ENCODE measurements around the gene AARS2.

The AARS2 gene

DNA sequence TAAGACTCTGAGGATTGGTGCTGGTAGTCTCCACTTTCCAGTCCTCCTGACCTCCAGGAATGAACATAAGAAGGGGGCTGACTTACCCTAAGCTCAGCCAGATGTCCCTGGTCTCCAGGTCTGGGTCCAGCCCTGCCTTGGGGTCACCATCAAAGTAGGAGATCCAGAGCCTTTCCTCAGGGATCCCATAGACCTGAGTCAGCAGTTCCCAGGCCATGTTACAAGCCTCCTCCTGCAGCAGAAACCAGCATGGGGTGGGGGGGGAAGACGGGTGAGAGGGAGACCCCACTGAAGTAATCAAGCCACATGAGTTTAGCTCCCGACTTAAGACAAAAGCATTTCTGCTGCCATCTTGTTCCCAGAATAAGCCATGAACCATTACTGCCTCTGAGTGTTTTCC is 1.8 kb downstream of the AARS2 start:
- TF ChIP-seq, protein P1, sequence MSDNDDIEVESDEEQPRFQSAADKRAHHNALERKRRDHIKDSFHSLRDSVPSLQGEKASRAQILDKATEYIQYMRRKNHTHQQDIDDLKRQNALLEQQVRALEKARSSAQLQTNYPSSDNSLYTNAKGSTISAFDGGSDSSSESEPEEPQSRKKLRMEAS (IDR thresholded peaks at IDR 0.05; ENCODE audit: low read depth, low read length): no peak
- TF ChIP-seq POLR2A (IDR thresholded peaks at IDR 0.05; ENCODE audit: extremely low read depth, insufficient read length): no peak
- no peak for TF ChIP-seq CTCF (IDR thresholded peaks at IDR 0.05; ENCODE audit: low read depth, low read length)
- TF ChIP-seq MYC (IDR thresholded peaks at IDR 0.05; ENCODE audit: low read depth, low read length): no peak
- DNase-seq (ENCODE audit: low read depth): no peak
- H3K4me3 ChIP-seq (ENCODE audit: low read depth, low read length): no peak overlapping the region

DNA sequence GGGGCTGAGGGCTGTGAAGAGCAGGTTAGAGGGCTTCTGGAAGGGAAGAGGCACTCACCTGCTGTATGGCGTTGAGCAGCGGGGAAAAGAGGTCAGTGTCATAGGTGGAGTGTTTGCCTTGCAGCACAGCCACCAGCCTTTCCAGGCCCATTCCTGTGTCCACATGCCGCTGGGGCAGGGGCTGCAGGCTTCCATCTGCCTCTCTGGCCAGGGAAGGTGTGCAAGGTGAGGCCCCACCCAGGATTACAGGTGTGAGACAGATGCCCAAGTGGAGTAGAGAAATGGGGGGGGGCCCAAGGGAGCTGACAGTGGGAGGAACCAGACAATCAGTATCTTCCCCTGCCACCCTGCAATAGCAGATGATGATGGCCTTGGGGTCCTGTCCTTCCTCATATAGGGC is 2.9 kb downstream of the AARS2 start:
- TF ChIP-seq MYC (IDR thresholded peaks at IDR 0.05; ENCODE audit: low read depth, low read length): no peak
- no peak for TF ChIP-seq POLR2A (IDR thresholded peaks at IDR 0.05; ENCODE audit: extremely low read depth, insufficient read length)
- TF ChIP-seq, protein P1 (IDR thresholded peaks at IDR 0.05; ENCODE audit: low read depth, low read length): no peak
- TF ChIP-seq CTCF (IDR thresholded peaks at IDR 0.05; ENCODE audit: low read depth, low read length): no peak
- H3K4me3 ChIP-seq (ENCODE audit: low read depth, low read length): no peak overlapping the region
- DNase-seq (ENCODE audit: low read depth): no peak

- no peak for DNase-seq (ENCODE audit: low read depth)
- H3K4me3 ChIP-seq (ENCODE audit: low read depth, low read length): no peak overlapping the region
- TF ChIP-seq, protein P1 (IDR thresholded peaks at IDR 0.05; ENCODE audit: low read depth, low read length): no peak
- TF ChIP-seq POLR2A (IDR thresholded peaks at IDR 0.05; ENCODE audit: extremely low read depth, insufficient read length): no peak
- no peak for TF ChIP-seq CTCF (IDR thresholded peaks at IDR 0.05; ENCODE audit: low read depth, low read length)
- no peak for TF ChIP-seq MYC (IDR thresholded peaks at IDR 0.05; ENCODE audit: low read depth, low read length)
These were observed 3.5 kb downstream of the AARS2 start for GRCh38 chr6:44309631-44310030.

DNA sequence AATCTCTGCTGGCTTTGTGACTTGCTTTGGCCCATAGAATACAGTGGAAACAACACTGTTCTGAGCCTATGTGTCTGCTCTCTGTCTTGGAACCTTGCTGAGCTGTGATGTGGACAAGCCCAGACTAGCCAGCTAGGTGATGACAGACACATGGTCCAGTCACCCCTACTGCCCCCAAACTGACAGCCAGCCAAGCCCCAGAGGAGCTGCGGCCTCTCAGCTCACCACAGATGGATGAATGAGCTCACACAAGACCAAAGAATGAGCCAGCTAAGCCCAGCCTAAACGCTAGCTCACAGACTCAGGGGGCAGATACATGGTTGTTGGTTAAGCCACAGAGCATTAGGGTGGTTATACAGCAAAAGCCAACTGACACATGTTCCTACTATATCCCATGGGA is 4.1 kb downstream of the AARS2 start:
- DNase-seq (ENCODE audit: low read depth): no peak
- H3K4me3 ChIP-seq (ENCODE audit: low read depth, low read length): no peak overlapping the region
- TF ChIP-seq, protein P1 (IDR thresholded peaks at IDR 0.05; ENCODE audit: low read depth, low read length): no peak
- TF ChIP-seq MYC (IDR thresholded peaks at IDR 0.05; ENCODE audit: low read depth, low read length) (no peak), CTCF (IDR thresholded peaks at IDR 0.05; ENCODE audit: low read depth, low read length) (no peak), POLR2A (IDR thresholded peaks at IDR 0.05; ENCODE audit: extremely low read depth, insufficient read length) (no peak)

DNA sequence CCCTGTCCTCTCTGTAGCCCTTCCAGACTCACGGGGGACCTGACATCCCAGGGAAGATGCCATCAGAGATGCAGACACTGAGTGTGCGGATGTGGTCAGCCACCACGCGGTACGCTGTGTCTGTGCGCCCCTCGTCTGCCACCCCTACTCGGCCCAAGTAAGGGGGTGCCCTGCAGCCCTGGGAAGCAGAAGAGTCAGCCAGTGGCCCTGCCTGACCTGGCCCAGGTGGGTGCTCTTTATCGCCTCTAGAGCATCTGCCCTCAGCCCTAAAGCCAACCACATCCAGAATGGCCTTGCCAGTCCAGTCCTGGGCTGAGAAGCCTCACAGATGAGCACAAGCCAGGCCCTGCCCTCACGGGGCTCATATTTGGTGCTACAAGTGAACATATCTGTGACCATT is 5.9 kb downstream of the AARS2 start:
- DNase-seq (ENCODE audit: low read depth): no peak
- no peak for TF ChIP-seq POLR2A (IDR thresholded peaks at IDR 0.05; ENCODE audit: extremely low read depth, insufficient read length)

GRCh38 chr6:44306710-44307109 is 6.4 kb downstream of the AARS2 start:
- DNase-seq (ENCODE audit: low read depth): no peak
- TF ChIP-seq MYC (IDR thresholded peaks at IDR 0.05; ENCODE audit: low read depth, low read length): no peak
- TF ChIP-seq, protein P1 (IDR thresholded peaks at IDR 0.05; ENCODE audit: low read depth, low read length): no peak
- TF ChIP-seq CTCF (IDR thresholded peaks at IDR 0.05; ENCODE audit: low read depth, low read length): no peak
- TF ChIP-seq POLR2A (IDR thresholded peaks at IDR 0.05; ENCODE audit: extremely low read depth, insufficient read length): no peak
- no peak overlapping the region for H3K4me3 ChIP-seq (ENCODE audit: low read depth, low read length)

More for the DNA sequence above, 5.9 kb downstream of the AARS2 start:
- H3K4me3 ChIP-seq (ENCODE audit: low read depth, low read length): no peak overlapping the region
